ENCODE measurements around the gene ANKRD13A. TPM values are rescaled to one million over a fixed set of nuclear protein-coding genes. Genes with fewer than 3 reads are reported as not detected.

Gene ANKRD13A
- total RNA-seq, 3 donors from 2014 or later = 66.4 to 172 (median 88.2) TPM

GRCh38 chr12:109988903-109989302, 10.3 kb upstream of the ANKRD13A start:
- DNase-seq (ENCODE audit: low spot score in 2 of 2) = no peak
- no peak overlapping the region for H3K4me3 ChIP-seq
- TF ChIP-seq CTCF (IDR thresholded peaks at IDR 0.05) (no peak), POLR2A (IDR thresholded peaks at IDR 0.05) (no peak), POLR2AphosphoS5 (IDR thresholded peaks at IDR 0.05) (no peak)
- no peaks in the 10 kb centered on the region for H3K27me3 ChIP-seq
- intact Hi-C loops (cut with DNase I; ENCODE audit: low total_unique reads) = no loop called here
- H3K4me1 ChIP-seq = no peaks in the 10 kb centered on the region
- H3K36me3 ChIP-seq = peaks cover 8% of the 10 kb centered on the region
- H3K27ac ChIP-seq = no peak overlapping the region
- no peaks in the 10 kb centered on the region for H3K9me3 ChIP-seq

- peaks cover 8% of the 10 kb centered on the region for H3K36me3 ChIP-seq
Measured at GRCh38 chr12:109989380-109989779, 9.8 kb upstream of the ANKRD13A start.

GRCh38 chr12:109991586-109991985, 7.6 kb upstream of the ANKRD13A start:
- Histone ChIP-seq H3K9me3 (no peaks in the 10 kb centered on the region), H3K4me1 (peaks cover 0 to 4% of the 10 kb centered on the region in 2 donors), H3K4me3 (no peak overlapping the region), H3K36me3 (peaks cover 8% of the 10 kb centered on the region), H3K27me3 (no peaks in the 10 kb centered on the region), H3K27ac (no peak overlapping the region)
- TF ChIP-seq CTCF (IDR thresholded peaks at IDR 0.05) (no peak), POLR2A (IDR thresholded peaks at IDR 0.05) (no peak), POLR2AphosphoS5 (IDR thresholded peaks at IDR 0.05) (no peak)
- intact Hi-C loops (cut with DNase I; ENCODE audit: low total_unique reads) = no loop called here
- no peak for DNase-seq (ENCODE audit: low spot score in 2 of 2)

More at GRCh38 chr12:109989380-109989779, 9.8 kb upstream of the ANKRD13A start:
- Histone ChIP-seq H3K9me3 (no peaks in the 10 kb centered on the region), H3K4me1 (no peaks in the 10 kb centered on the region), H3K4me3 (no peak overlapping the region), H3K27ac (no peak overlapping the region), H3K27me3 (no peaks in the 10 kb centered on the region)
- intact Hi-C loops (cut with DNase I; ENCODE audit: low total_unique reads) = no loop called here
- TF ChIP-seq CTCF (IDR thresholded peaks at IDR 0.05) = no peak
- no peak for TF ChIP-seq POLR2AphosphoS5 (IDR thresholded peaks at IDR 0.05)
- no peak for TF ChIP-seq POLR2A (IDR thresholded peaks at IDR 0.05)
- DNase-seq (ENCODE audit: low spot score in 2 of 2) = no peak

- H3K4me3 ChIP-seq = no peak overlapping the region
- peaks cover 8% of the 10 kb centered on the region for H3K36me3 ChIP-seq
- no peaks in the 10 kb centered on the region for H3K27me3 ChIP-seq
- TF ChIP-seq POLR2AphosphoS5 (IDR thresholded peaks at IDR 0.05) (no peak), POLR2A (IDR thresholded peaks at IDR 0.05) (no peak), CTCF (IDR thresholded peaks at IDR 0.05) (no peak)
- H3K4me1 ChIP-seq = peaks cover 0 to 4% of the 10 kb centered on the region in 2 donors
- H3K27ac ChIP-seq = no peak overlapping the region
- H3K9me3 ChIP-seq = no peaks in the 10 kb centered on the region
- no peak for DNase-seq (ENCODE audit: low spot score in 2 of 2)
- intact Hi-C loops (cut with DNase I; ENCODE audit: low total_unique reads) = no loop called here
Measured at GRCh38 chr12:109993091-109993490, 6.1 kb upstream of the ANKRD13A start.

GRCh38 chr12:109994401-109995175, 4.6 kb upstream of the ANKRD13A start:
- H3K27ac ChIP-seq = peak overlapping the region in 1 of 2 donors; percentile 79
- H3K36me3 ChIP-seq = peaks cover 4% of the 10 kb centered on the region
- H3K9me3 ChIP-seq = no peaks in the 10 kb centered on the region
- peak overlapping the region; percentile 92 to 99 (median 99) for H3K4me3 ChIP-seq
- intact Hi-C loops (cut with DNase I; ENCODE audit: low total_unique reads) = no loop called here
- H3K4me1 ChIP-seq = peaks cover 0 to 4% of the 10 kb centered on the region in 2 donors
- TF ChIP-seq POLR2AphosphoS5 (IDR thresholded peaks at IDR 0.05) (no peak), CTCF (IDR thresholded peaks at IDR 0.05) (no peak), POLR2A (IDR thresholded peaks at IDR 0.05) (no peak)
- H3K27me3 ChIP-seq = no peaks in the 10 kb centered on the region
- no peak for DNase-seq (ENCODE audit: low spot score in 2 of 2)

All from breast epithelium (tissue), 4 donors.